Activated T-cell treated with anti-CD3 and anti-CD28 coated beads for 48 hours (primary cell): ENCODE results near the gene EFS.

Experiments
- DNase-seq: peaks from one replicate; pipeline ENCODE4 v3.0.0-alpha.2; 2020; ENCODE audit warnings: low read depth

Gene EFS

DNA sequence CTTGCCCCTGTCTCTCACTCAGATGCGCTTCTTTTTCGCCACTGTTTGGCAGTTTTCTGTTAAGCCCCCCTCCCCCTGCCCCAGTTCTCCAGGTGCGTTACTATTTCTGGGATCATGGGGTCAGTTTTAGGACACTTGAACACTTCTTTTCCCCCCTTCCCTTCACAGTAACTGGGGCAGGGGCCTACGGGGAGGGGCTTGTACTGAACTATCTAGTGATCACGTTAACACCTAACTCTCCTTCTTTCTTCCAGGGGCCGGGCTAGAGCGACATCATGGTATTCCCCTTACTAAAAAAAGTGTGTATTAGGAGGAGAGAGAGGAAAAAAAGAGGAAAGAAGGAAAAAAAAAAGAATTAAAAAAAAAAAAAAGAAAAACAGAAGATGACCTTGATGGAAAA lies 40.0 kb downstream of the EFS start:
- DNase-seq, result no peak

DNA sequence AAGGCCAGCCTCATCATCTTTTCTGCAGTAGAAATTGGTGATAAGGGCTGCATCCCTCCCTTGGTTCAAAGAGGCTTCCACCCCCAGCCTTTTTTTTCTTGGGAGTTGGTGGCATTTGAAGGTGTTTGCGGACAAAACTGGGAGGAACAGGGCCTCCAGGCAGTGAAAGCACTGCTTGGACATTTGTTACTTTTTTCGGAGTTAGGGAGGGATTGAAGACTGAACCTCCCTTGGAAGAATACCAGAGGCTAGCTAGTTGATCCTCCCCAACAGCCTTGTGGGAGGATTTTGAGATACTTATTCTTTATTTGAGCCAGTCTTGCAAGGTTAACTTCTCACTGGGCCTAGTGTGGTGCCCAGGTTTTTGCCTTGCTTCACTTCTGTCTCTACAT lies 40.5 kb downstream of the EFS start:
- no peak for DNase-seq

DNA sequence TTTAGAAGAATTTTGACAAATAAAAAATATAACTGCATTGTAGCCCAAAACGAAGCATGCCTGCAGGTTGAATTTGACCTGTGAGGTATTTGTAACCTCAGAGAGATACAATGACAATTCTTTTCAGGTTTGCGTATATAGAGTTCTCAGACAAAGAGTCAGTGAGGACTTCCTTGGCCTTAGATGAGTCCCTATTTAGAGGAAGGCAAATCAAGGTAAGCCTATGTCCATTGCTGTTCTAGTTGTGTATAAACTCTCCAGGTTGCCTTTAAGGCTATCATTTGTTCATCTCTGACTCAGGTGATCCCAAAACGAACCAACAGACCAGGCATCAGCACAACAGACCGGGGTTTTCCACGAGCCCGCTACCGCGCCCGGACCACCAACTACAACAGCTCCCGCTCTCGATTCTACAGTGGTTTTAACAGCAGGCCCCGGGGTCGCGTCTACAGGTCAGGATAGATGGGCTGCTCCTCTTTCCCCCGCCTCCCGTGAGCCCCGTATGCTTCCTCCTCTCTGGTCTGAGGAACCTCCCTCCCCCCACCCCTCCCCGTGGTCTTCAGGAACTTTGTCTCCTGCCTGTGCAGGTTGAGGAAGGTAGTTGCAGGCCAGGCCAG lies 41.0 kb downstream of the EFS start:
- DNase-seq, result no peak

DNA sequence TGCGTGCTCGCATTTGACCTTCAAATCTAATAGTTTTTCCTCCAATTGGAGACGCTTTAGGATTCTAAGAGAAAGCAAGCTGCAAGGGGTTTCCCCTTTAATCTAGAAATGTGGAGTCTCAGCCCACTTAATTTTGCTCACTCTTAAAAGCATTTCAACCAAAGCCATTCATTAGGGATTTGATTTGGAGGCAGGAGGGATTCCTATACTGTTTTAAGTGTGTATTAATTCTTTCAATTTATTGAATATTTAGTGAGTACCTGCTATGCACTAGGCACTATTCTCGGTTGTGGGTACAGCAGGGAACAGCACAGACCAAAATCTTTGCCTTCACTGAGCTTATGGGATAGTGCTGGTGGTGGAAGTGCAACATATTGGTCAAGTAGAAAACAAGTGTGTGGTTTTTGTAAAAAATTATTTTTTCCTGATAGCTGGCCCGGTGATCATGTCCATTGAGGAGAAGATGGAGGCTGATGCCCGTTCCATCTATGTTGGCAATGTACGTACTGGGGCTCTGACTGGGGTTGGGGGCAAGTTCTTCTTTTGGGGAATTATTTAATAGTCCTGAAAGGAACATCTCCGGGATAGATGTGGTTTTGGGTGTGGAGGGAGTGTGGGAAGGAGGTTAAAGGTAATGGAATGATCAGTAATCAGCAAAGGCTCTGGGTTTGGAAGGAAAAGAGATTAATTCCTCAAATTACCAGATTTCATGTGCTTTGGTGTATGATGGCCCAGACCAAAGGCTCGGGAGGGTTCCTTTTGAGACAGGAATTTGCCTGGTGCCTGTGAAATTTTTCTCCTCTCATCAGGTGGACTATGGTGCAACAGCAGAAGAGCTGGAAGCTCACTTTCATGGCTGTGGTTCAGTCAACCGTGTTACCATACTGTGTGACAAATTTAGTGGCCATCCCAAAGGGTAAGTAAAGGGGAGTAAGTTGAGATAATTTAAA lies 42.1 kb downstream of the EFS start:
- no peak for DNase-seq

DNA sequence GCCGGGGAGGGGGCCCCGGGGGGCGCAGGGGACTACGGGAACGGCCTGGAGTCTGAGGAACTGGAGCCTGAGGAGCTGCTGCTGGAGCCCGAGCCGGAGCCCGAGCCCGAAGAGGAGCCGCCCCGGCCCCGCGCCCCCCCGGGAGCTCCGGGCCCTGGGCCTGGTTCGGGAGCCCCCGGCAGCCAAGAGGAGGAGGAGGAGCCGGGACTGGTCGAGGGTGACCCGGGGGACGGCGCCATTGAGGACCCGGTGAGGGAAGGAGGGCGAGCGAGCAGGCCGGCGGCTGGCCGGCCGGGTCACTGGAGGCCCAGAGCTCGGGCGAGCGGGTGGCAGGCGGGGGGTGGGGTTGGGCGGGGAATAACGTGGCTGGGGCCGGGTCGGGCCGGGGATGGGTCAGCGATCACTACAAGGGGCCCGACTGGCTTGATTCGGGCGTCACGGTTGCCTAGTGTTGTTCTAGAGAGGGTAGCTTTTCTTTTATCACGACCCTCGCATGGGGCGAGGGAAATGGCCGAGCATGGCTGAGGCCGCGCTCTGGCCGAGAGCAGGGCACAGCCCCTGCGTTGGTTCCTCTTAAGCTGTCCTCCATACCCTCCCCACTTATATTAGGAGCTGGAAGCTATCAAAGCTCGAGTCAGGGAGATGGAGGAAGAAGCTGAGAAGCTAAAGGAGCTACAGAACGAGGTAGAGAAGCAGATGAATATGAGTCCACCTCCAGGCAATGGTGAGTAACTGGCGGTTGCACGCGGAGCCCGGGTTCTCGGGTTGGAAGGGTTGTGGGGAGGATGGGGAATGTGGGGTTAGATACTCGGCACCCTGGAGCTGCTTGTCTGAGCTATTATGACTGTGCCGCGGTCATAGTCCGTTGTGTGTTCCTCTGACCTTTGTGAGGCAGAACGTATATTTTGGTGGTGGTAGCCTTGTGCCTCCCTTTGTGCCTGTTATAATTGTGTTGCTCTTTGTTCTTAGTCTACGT lies 43.1 kb downstream of the EFS start:
- DNase-seq, result peak; percentile 62

DNA sequence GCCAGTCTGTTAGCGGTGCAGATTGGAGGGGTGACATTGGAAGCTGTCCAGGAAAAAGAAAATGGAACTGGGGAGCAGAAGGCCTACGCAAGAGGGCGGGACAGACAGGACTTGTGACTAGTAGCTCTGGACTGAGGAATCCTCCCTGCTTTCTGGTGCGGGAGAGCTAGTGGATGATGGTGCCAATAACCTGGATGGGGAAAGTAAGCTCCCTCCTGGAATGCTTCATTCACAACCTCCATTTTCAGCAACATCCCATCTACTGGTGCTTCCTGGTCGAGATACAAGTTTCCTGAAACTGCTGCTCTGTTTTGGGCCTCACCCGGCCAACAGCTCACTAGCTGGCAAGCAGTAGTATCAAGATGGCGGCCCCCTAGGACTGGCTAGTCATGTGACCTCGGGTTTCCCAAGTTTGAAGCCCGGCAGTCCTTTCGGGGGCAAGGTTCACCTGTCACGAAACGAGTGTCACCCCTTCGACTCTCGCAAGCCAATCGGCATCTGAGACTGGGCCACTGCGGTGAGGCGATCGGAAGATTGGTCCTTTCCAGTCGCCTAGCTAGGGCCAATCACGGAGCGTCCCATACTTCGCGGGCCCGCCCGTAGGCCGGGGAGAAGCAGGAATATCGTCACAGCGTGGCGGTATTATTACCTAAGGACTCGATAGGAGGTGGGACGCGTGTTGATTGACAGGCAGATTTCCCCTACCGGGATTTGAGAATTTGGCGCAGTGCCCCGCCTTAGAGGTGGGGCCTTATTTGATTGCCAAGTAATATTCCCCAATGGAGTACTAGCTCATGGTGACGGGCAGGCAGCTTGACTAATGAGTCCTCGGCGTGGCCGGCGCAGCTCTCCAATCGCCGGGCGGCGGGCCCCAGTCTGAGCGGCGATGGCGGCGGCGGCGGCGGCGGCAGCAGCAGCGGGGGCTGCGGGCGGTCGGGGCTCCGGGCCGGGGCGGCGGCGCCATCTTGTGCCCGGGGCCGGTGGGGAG lies 44.1 kb downstream of the EFS start, which contains the start of gene PABPN1:
PABPN1 (plus strand) TSS at position 874 of the 988 bp plus-strand sequence; CDS start at position 887, 13 bp downstream.
- peak; percentile 94 for DNase-seq

DNA sequence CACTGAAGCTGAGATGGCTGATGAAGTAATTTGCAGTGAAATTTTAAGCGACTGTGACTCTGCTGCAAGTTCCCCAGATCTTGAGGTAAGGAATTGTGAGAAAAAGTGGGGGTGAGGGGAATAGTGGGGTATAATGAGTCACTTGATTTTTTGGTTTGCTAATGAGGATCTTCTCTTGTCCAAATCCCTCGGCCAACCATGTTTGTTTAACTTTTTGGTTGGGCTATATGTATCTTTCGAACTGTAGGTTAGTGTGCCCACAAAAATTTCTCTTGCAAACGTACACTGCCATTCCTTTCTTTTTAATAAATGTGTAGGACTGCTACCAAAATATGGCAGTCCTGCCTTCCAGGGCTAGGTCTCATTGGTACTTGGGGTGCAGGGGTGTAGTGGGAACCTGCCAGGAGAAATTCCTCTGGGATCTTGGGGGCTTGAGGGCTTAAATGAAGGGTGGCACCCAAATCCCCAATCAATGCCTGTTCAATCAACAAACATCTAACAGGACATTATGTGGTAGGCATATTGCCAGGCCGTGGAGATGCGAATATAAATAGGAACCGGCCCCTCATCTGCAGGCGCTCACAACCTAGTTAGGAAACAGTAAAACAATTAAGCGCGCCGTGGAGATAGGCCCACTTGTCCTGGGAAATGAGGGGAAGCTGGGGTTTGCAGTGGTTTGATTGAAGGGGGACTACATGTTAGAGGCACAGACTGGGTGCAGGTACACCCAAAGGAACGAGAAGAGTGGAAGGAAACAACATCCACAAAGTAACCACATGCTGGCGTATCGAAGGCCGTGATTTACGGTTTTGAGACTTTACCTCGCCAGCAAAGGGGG lies 45.0 kb downstream of the EFS start:
- DNase-seq, result no peak

DNA sequence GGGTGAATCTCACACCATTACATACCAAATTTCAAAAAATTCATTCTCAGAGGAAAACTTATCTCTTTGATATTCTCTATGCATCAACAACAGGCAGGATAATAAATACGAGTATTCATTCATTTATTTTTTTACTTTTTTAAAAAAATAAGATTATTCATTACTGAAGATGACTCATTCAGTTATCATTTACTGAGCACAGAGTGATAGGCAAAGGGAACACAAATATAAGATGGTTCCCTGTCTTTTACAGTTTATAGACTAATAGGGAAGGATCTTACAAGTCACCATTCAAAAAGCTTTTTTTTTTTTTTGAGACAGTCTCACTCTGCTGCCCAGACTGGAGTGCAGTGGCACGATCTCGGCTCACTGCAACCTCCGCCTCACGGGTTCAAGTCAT lies 48.7 kb downstream of the EFS start:
- DNase-seq, result no peak

DNA sequence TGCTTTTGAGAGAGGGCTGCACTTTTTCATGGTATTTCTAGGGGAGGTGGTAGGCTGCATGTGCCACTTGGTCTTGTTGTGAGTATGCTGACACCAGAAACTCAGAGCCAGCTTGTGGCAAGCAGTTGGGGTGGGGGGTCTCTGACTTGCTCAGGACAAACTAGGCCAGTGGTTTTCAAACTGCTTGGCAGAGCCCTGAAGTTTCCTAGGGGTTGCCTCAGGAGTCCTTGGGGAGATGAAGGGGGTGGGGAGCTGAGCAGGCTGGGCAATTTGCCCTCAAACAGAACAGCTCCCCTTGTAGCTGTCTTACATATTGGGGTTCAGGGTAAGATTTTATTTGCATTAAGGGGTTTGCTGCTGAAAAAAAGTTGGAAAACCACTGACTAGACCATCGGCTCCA lies 54.4 kb downstream of the EFS start:
- DNase-seq, result no peak

DNA sequence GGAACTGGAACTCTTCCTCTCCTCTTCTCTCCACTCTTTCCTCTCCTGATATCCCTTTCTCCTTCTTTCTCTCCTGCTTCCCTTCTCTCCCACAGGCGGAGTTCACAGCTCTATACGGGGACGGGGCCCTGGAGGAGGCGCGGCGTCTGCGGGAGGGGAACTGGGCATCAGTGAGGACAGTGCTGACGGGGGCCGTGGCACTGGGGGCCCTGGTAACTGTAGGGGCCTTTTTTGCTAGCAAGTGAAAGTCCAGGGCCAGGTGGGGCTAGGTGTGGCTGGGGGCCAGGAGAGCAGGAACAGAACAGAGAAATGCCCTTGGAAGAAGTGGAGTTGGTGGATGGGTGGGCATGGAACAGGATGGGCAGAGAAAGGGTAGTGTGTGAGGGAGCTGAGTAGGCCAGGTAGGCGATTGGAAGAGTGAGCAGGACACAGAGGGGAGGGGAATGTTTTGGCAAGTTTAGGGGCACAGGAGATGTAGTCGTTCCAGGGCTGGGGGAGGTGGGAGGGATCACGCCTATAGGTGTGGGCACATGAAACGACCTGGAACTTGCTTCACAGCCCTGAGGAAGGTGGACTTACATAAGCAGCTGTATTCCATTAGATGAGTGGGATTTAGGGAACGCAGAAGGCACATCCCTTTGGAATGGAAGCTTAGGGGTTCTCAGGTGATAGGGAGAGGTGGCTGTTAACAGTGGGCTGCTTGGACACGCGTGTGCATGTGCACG lies 56.1 kb downstream of the EFS start:
- DNase-seq, result no peak

DNA sequence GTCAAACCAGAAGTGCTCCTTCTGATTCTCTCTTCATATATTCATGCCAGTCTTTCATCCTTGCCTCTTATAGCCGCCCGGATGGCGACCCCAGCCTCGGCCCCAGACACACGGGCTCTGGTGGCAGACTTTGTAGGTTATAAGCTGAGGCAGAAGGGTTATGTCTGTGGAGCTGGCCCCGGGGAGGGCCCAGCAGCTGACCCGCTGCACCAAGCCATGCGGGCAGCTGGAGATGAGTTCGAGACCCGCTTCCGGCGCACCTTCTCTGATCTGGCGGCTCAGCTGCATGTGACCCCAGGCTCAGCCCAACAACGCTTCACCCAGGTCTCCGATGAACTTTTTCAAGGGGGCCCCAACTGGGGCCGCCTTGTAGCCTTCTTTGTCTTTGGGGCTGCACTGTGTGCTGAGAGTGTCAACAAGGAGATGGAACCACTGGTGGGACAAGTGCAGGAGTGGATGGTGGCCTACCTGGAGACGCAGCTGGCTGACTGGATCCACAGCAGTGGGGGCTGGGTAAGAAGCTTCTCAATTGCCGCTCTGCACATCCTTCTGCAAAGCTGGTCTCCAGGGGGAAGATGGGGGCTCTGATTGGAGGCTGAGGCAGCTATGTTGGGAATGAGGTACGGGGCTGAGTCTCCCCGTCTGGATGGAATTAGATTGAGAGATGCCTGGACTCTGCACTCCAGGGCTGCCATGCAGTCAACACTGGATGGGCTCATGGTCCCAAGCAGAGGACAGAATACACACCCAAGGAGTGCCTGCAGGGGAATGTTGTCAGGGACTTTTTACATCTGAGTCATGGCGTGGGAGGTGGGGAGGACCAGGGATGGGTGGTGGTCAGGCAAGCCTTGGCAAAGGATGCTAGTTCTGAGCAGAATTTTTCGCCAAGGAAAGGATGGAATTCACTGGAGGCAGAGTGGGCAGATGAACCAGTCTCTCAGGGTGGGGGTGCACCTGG lies 57.0 kb downstream of the EFS start:
- no peak for DNase-seq

DNA sequence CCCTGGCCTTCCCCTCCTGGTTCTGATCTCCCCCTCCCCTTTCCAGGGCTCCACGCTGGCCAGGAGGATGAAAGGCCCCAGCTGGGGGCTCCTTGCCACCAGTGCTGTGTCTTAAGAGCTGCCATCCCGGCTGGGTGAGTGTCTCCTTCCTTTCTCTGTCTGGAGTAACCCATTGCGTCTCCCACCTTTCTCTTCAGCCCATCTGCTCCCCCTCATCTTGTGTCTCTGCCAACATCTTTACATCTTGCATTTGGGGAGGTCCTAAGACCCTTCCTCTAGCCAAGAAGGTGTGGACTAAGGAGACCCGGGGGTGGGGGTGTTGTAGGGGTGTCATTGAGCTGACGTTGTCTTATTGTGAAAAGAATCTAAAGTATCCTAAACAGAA lies 57.8 kb downstream of the EFS start:
- DNase-seq, result no peak

DNA sequence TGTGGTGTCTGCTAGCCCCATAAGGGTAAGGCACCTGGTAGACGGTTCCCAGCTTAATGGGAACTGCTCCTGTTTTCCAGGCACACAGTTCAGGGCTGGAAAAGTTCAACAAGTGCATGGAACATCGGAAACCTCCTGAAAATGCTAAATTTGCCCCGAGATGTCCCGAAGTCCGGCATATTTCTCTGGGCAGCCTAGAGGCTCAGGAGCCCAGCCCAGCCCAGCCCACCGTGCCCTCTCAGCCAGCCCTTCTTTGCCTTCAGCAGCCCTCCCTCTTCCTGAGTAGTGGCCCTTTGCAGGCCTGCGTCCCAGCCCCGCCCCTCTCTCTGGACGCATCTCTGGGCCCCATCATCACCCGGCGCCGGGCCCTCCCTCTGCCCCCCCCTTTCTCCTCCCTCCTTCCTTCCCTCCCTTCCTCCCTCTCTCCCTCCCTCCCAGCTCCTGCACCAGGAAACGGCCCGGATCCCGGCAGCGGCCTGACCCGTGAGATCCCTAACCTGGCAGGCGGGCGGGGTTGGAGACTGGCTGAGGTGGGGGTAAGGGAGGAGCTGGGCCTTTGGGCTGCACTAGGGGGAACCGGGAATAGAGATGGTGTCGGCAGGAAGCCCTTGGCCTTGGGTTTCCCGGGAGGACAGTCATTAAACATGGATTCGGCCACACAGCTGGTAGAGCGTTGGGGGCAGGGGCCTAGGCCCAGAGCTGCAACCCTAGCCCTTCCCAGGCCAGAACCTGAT lies 58.4 kb downstream of the EFS start, which contains the start of gene BCL2L2:
BCL2L2 (plus strand) TSS at position 422 of the 734 bp plus-strand sequence. CDS start 935 bp downstream, outside the sequence.
- DNase-seq, result no peak
